Muscle of back (tissue), 13 donors: Measurements from ENCODE around the gene SIX6. TPM values are rescaled to one million over a fixed set of nuclear protein-coding genes. Genes with fewer than 3 reads are reported as not detected.
A peak's percentile ranks its signal among the peaks of the same experiment; 100 is the strongest.
"Not testable (repeated sequence)": the region's sequence is repeated elsewhere in the genome, so short reads cannot be mapped to it uniquely, and the experiment has no call there.

Experiments used
- DNase-seq, 3 donors: peaks; one replicate each; pipeline versions ENCODE4 v3.0.0 to v3.0.0-alpha.2; 2013
- long read RNA-seq, 9 donors: transcript quantifications; one replicate each; lab custom pipeline, GENCODE V29; 2026
- polyA plus RNA-seq, 10 donors: library from polyadenylated mRNA; unstranded; fragments of 120-200 nt; gene quantifications; one replicate each; pipeline ENCODE4 v1.2.1, GENCODE V29; 2013; ENCODE audit not compliant: insufficient read length in 10 of 10

SIX6 gene
- polyA plus RNA-seq: under 1 TPM in 2 of 10 donors, not detected in 8; 0.07 to 0.10 TPM
- long read RNA-seq, donor 1: 0 reads
- long read RNA-seq, donor 2: 0 reads
- long read RNA-seq, donor 3: 0 reads
- long read RNA-seq, donor 4: 0 reads
- long read RNA-seq, donor 5: 0 reads
- long read RNA-seq, donor 6: 0 reads
- long read RNA-seq, donor 7: 0 reads
- long read RNA-seq, donor 8: 0 reads
- long read RNA-seq, donor 9: 0 reads

- DNase-seq: peak in 1 of 3 donors; percentile 64
These were observed at the start of gene SIX6 for GRCh38 chr14:60508707-60509437. TSS of gene SIX6 (plus strand) at chr14:60509146. CDS start at chr14:60509399, 253 bp downstream.

DNA sequence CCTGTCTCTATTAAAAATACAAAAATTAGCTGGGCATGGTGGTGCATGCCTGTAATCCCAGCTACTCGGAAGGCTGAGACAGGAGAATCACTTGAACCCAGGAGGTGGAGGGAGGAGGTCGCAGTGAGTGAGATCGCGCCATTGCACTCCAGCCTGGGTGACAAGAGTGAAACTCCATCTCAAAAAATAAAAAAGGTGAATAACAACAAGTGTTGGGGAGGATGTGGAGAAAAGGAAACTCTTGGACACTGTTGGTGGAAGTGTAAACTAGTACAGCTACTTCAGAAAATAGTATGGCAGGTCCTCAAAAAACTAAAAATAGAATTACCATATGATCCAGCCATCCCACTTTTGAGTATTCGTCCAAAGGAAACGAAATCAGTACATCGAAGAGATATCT, 28.7 kb upstream of the SIX6 start:
- DNase-seq: not testable (repeated sequence)

- no peak for DNase-seq
These were observed 26.2 kb upstream of the SIX6 start for GRCh38 chr14:60482743-60483142.

- DNase-seq: no peak
These were observed 23.8 kb upstream of the SIX6 start for GRCh38 chr14:60485057-60485597.

GRCh38 chr14:60485598-60486251, 23.2 kb upstream of the SIX6 start, which contains the start of gene C14orf39:
TSS of gene C14orf39 (minus strand) at chr14:60486063. CDS start at chr14:60485078, 985 bp downstream.
- peak; percentile 42 to 90 (median 71) for DNase-seq

- no peak for DNase-seq
These were observed 21.7 kb upstream of the SIX6 start for GRCh38 chr14:60487211-60487610.

DNA sequence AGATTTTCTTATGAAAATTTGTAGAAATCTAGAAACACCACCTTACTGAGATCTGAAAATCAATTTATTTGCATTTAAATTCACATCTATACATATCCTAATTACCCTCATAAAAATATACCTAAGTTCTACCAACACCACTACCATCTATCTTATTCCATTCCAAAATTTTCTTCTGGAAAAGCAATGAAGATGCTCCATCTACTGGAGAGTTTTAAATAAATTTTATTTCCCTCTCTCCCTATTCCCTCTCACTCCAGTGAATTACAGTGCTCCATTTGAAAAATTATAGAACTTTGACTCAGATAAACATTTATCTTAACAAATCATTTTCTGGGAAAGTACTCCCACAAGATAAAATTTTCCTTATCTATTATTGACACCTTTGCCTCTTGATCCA, 20.8 kb upstream of the SIX6 start:
- no peak for DNase-seq

- no peak for DNase-seq
These were observed 18.7 kb upstream of the SIX6 start for GRCh38 chr14:60490270-60490669.

GRCh38 chr14:60495946-60496345, 13.0 kb upstream of the SIX6 start:
- DNase-seq: peak in 1 of 3 donors; percentile 47

GRCh38 chr14:60502541-60502940, 6.4 kb upstream of the SIX6 start:
- DNase-seq: peak in 1 of 3 donors; percentile 80

DNA sequence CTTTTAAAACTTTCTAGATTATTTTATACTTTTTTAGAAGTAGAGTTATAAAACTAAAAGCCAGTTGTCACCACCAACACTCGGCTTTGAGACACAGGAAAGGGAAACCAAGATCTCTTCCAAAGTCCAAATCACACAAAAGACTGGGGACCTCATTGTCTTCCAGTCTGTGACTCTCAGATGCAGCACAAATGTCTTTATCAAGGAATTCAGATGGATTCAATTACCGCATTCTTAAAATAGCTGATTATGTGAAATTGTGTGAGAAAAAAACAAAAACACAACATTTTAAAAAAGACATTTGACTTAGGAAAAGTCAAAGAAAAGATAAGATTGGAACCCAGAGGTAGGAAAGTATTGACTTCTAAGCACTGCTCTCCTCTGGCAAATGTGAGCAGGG, 3.5 kb upstream of the SIX6 start:
- no peak for DNase-seq

DNA sequence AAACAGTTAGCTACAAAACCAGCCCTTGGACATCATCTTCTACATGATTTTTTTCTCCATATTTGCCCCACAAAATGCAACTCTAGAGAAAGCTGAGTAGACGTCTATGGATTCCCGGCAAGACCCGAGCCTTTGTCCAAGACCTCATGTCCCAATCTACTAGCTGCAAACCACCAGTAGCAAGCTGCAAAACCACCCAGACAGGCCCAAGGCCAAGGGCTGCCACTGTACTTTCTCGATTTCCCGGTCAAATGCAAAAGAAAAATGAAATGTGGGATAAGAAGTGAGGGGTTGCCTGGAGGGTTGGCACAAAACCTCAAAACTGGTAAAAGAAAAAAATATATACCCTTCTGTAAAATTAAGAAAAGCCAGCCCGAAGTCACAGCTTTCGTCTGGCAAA, 2.9 kb upstream of the SIX6 start:
- no peak for DNase-seq

DNA sequence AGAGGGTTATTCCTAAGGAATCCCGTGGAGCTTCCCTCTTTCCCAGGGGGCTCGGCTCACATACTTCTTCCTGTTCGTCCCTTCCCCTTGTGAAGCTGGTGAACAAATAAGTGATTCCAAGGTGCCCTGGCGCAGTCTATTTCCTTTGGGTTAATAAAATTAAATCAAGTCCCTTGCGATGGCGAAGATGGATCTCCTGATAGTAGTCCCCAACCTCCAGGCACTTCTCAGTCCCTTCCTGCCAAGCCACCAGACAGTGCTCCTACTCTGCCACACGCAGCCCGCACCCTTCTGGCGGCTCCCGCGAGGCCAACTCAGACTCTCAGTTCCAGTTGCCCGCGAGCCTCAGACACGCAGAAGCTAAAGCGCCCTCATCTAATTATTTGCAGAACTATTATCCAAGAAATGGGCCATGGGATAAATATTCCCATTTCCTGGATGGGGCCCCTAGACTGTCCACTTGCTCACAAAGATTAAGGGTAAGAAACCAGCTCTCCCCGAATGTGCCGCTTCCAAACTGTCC, 2.4 kb upstream of the SIX6 start:
- peak in 1 of 3 donors; percentile 14 for DNase-seq

- peak in 1 of 3 donors; percentile 56 for DNase-seq
These were observed 1.7 kb upstream of the SIX6 start for GRCh38 chr14:60506985-60507829.

GRCh38 chr14:60508363-60508706, 611 bp upstream of the SIX6 start:
- peak in 1 of 3 donors; percentile 48 for DNase-seq

GRCh38 chr14:60509438-60510253, 700 bp downstream of the SIX6 start:
- DNase-seq: peak in 1 of 3 donors; percentile 43

DNA sequence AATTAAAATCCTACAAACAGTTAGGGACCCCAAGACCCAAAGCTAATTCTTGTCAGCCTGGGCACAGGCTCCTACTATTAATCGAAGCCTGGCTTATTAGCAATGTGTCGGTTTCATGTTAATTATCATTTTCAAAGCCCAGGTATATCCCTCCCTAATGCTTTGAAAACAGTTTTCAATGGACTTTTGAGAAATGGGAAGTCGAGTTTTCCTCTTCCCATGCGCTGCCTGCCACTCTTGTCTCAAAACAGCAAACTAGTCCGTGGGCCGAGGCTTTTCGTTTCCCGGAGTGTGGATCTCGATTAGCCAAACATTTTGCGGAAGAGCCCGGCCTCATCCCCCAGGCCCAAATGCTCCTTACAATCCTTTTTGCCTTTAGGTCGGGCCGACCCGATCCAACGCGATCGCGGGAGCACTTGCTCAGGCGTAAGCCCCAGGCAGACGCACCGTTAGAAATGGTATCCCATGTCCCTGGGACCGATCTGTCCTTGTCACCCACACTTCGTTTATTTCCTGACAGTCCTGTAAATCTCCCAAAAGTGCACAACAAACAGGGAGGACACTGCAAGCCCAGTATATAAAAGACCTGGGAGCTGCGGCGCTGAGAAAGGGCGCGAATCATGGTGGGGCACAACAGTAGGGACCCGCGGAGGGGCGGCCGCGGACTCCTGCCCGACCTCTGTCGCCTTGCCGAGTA, 1.5 kb downstream of the SIX6 start:
- peak in 1 of 3 donors; percentile 51 for DNase-seq

- DNase-seq: peak in 1 of 3 donors; percentile 60
These were observed 2.1 kb downstream of the SIX6 start for GRCh38 chr14:60510951-60511599.

DNA sequence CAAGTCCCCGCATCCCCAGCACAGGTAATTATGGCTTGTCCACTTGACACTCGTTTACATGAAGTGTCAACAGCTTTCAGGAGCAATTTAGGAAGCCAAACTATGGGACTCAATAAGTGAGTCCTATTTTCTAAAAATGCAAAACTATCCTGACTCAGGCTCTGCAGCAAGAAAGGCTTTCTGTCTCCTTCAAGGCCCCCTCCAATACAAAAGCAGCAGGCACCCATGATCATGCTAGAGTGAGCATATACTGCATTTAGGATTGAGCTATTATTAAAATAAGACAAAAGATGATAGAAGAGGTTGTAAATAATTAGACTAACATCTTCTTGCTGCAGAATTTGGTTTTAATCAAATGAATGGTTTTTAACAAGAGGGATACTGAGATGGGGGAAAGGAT, 3.2 kb downstream of the SIX6 start:
- peak in 1 of 3 donors; percentile 48 for DNase-seq
